GM19240 (cell line): ENCODE data around the gene AKIRIN1.
"Not testable (repeated sequence)": the region's sequence is repeated elsewhere in the genome, so short reads cannot be mapped to it uniquely, and the experiment has no call there.

Experiments
- DNase-seq: peaks from one replicate; pipeline ENCODE4 v3.0.0; 2011; ENCODE audit warnings: low spot score; ENCODE audit not compliant: insufficient read length

Gene AKIRIN1

GRCh38 chr1:39044762-39045161, 53.7 kb downstream of the AKIRIN1 start:
- no peak for DNase-seq

- DNase-seq = no peak
Observed at GRCh38 chr1:39045231-39045630, 54.2 kb downstream of the AKIRIN1 start.

- DNase-seq = no peak
Observed at GRCh38 chr1:39046613-39047210, 55.6 kb downstream of the AKIRIN1 start.

GRCh38 chr1:39047374-39048229, 56.5 kb downstream of the AKIRIN1 start:
- no peak for DNase-seq

GRCh38 chr1:39048745-39049370, 57.8 kb downstream of the AKIRIN1 start:
- DNase-seq = no peak

- no peak for DNase-seq
Observed at GRCh38 chr1:39050001-39050400, 58.9 kb downstream of the AKIRIN1 start.

GRCh38 chr1:39051193-39051850, 60.2 kb downstream of the AKIRIN1 start:
- not testable (repeated sequence) for DNase-seq

- DNase-seq = no peak
Observed at GRCh38 chr1:39051956-39052355, 60.9 kb downstream of the AKIRIN1 start.

- DNase-seq = not testable (repeated sequence)
Observed at GRCh38 chr1:39055213-39055710, 64.2 kb downstream of the AKIRIN1 start.
